ENCODE measurements around the gene PITPNM3. TPM values are rescaled to one million over a fixed set of nuclear protein-coding genes. Genes with fewer than 3 reads are reported as not detected.
A peak's percentile ranks its signal among the peaks of the same experiment; 100 is the strongest.
"Not testable (repeated sequence)": the region's sequence is repeated elsewhere in the genome, so short reads cannot be mapped to it uniquely, and the experiment has no call there.

PITPNM3 gene
- polyA plus RNA-seq, 2 donors: 9.5 to 14.4 TPM

GRCh38 chr17:6593371-6593770, 37.0 kb upstream of the PITPNM3 start:
- not testable (repeated sequence) for H3K9me3 ChIP-seq (ENCODE audit: control insufficient read depth in 2 of 2, insufficient read depth in 1 of 2, low read depth in 1 of 2, low read length in 1 of 2); H3K27ac ChIP-seq (ENCODE audit: low read depth in 2 of 2, low read length in 1 of 2); H3K4me3 ChIP-seq (ENCODE audit: low read depth in 1 of 2, low read length in 2 of 2); H3K4me1 ChIP-seq (ENCODE audit: control insufficient read depth in 2 of 2, insufficient read depth in 2 of 2, low read length in 1 of 2); H3K27me3 ChIP-seq (ENCODE audit: control insufficient read depth in 1 of 2, insufficient read depth in 2 of 2, low read length in 2 of 2)
- peaks cover 15 to 17% of the 10 kb centered on the region in 2 donors for H3K36me3 ChIP-seq (ENCODE audit: control insufficient read depth in 2 of 2, insufficient read depth in 2 of 2, low read length in 1 of 2)
- 97% methylated on average over 14 of the region's 14 CpGs for WGBS, 2 donors

DNA sequence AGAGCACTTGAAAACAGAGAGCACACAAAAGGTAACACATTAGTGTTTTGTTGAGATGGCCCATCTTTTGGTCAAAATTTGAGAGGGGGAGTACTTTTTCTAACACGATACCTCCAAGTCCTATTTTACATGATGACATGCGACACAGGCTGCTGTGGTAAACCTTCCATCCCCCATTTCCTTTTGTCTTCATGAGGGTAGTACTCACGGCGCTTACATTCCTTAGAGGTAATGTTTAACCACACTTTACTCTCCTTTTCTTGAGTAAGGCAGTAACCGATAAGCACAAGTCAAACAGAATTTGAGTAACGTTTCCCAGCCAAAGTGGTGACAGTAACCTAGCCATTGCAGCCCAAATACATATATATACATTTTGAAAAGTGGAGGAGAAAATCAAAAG, 35.8 kb upstream of the PITPNM3 start:
- Histone ChIP-seq H3K27ac (ENCODE audit: low read depth in 2 of 2, low read length in 1 of 2) (no peak overlapping the region), H3K36me3 (ENCODE audit: control insufficient read depth in 2 of 2, insufficient read depth in 2 of 2, low read length in 1 of 2) (peaks cover 17% of the 10 kb centered on the region in 2 donors), H3K4me3 (ENCODE audit: low read depth in 1 of 2, low read length in 2 of 2) (no peak overlapping the region), H3K27me3 (ENCODE audit: control insufficient read depth in 1 of 2, insufficient read depth in 2 of 2, low read length in 2 of 2) (no peaks in the 10 kb centered on the region), H3K9me3 (ENCODE audit: control insufficient read depth in 2 of 2, insufficient read depth in 1 of 2, low read depth in 1 of 2, low read length in 1 of 2) (no peaks in the 10 kb centered on the region), H3K4me1 (ENCODE audit: control insufficient read depth in 2 of 2, insufficient read depth in 2 of 2, low read length in 1 of 2) (no peaks in the 10 kb centered on the region)
- 72 to 89% methylated on average over 6 of the region's 6 CpGs for WGBS, 2 donors

DNA sequence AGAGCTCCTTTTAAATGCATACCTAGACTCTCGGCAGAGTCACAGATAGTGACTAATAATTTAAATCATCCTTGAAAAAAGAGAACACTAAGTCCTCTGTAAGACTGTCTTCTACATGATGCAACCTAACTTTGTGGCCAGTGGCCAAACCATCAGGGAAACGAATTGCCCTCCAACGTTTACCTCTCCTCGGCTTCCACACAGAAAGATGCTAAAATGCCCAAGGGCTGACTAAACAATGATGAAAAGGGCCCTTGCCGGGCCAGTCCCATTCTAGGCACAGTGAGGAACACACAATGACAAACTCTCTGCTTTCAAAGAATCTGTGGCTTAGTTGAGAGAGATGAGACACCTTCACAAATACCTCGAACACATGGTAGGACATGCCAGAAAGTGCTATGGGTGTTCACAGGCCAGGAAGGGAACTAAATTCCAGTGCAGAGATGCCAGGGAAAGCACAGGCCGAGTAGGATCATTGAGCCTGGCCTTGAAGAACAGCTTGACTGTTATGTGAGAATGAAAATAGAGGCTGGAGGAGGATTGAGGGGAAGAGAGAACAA, 35.3 kb upstream of the PITPNM3 start:
- 52 to 62% methylated on average over 7 of the region's 7 CpGs for WGBS, 2 donors

GRCh38 chr17:6589266-6589946, 33.1 kb upstream of the PITPNM3 start:
- Histone ChIP-seq H3K36me3 (ENCODE audit: control insufficient read depth in 2 of 2, insufficient read depth in 2 of 2, low read length in 1 of 2) (peaks cover 9 to 15% of the 10 kb centered on the region in 2 donors), H3K27ac (ENCODE audit: low read depth in 2 of 2, low read length in 1 of 2) (no peak overlapping the region), H3K4me1 (ENCODE audit: control insufficient read depth in 2 of 2, insufficient read depth in 2 of 2, low read length in 1 of 2) (no peaks in the 10 kb centered on the region), H3K27me3 (ENCODE audit: control insufficient read depth in 1 of 2, insufficient read depth in 2 of 2, low read length in 2 of 2) (no peaks in the 10 kb centered on the region), H3K4me3 (ENCODE audit: low read depth in 1 of 2, low read length in 2 of 2) (no peak overlapping the region), H3K9me3 (ENCODE audit: control insufficient read depth in 2 of 2, insufficient read depth in 1 of 2, low read depth in 1 of 2, low read length in 1 of 2) (peaks cover 0 to 3% of the 10 kb centered on the region in 2 donors)
- WGBS, 2 donors: 94 to 96% methylated on average over 15 of the region's 15 CpGs

More for the DNA sequence above, 35.3 kb upstream of the PITPNM3 start:
- peaks cover 17% of the 10 kb centered on the region in 2 donors for H3K36me3 ChIP-seq (ENCODE audit: control insufficient read depth in 2 of 2, insufficient read depth in 2 of 2, low read length in 1 of 2)
- H3K27ac ChIP-seq (ENCODE audit: low read depth in 2 of 2, low read length in 1 of 2): peak overlapping the region in 1 of 2 donors; percentile 6
- no peaks in the 10 kb centered on the region for H3K9me3 ChIP-seq (ENCODE audit: control insufficient read depth in 2 of 2, insufficient read depth in 1 of 2, low read depth in 1 of 2, low read length in 1 of 2)
- no peaks in the 10 kb centered on the region for H3K4me1 ChIP-seq (ENCODE audit: control insufficient read depth in 2 of 2, insufficient read depth in 2 of 2, low read length in 1 of 2)
- H3K4me3 ChIP-seq (ENCODE audit: low read depth in 1 of 2, low read length in 2 of 2): no peak overlapping the region
- H3K27me3 ChIP-seq (ENCODE audit: control insufficient read depth in 1 of 2, insufficient read depth in 2 of 2, low read length in 2 of 2): no peaks in the 10 kb centered on the region

GRCh38 chr17:6588165-6588564, 31.8 kb upstream of the PITPNM3 start:
- no peak overlapping the region for H3K4me3 ChIP-seq (ENCODE audit: low read depth in 1 of 2, low read length in 2 of 2)
- no peaks in the 10 kb centered on the region for H3K27me3 ChIP-seq (ENCODE audit: control insufficient read depth in 1 of 2, insufficient read depth in 2 of 2, low read length in 2 of 2)
- H3K9me3 ChIP-seq (ENCODE audit: control insufficient read depth in 2 of 2, insufficient read depth in 1 of 2, low read depth in 1 of 2, low read length in 1 of 2): peaks cover 0 to 3% of the 10 kb centered on the region in 2 donors
- 94 to 95% methylated on average over 5 of the region's 5 CpGs for WGBS, 2 donors
- H3K27ac ChIP-seq (ENCODE audit: low read depth in 2 of 2, low read length in 1 of 2): no peak overlapping the region
- peaks cover 9 to 15% of the 10 kb centered on the region in 2 donors for H3K36me3 ChIP-seq (ENCODE audit: control insufficient read depth in 2 of 2, insufficient read depth in 2 of 2, low read length in 1 of 2)
- no peaks in the 10 kb centered on the region for H3K4me1 ChIP-seq (ENCODE audit: control insufficient read depth in 2 of 2, insufficient read depth in 2 of 2, low read length in 1 of 2)

GRCh38 chr17:6587310-6587709, 31.0 kb upstream of the PITPNM3 start:
- WGBS, 2 donors: 82 to 86% methylated on average over 4 of the region's 4 CpGs
- no peaks in the 10 kb centered on the region for H3K27me3 ChIP-seq (ENCODE audit: control insufficient read depth in 1 of 2, insufficient read depth in 2 of 2, low read length in 2 of 2)
- peaks cover 9 to 15% of the 10 kb centered on the region in 2 donors for H3K36me3 ChIP-seq (ENCODE audit: control insufficient read depth in 2 of 2, insufficient read depth in 2 of 2, low read length in 1 of 2)
- no peak overlapping the region for H3K4me3 ChIP-seq (ENCODE audit: low read depth in 1 of 2, low read length in 2 of 2)
- H3K27ac ChIP-seq (ENCODE audit: low read depth in 2 of 2, low read length in 1 of 2): no peak overlapping the region
- no peaks in the 10 kb centered on the region for H3K4me1 ChIP-seq (ENCODE audit: control insufficient read depth in 2 of 2, insufficient read depth in 2 of 2, low read length in 1 of 2)
- peaks cover 0 to 3% of the 10 kb centered on the region in 2 donors for H3K9me3 ChIP-seq (ENCODE audit: control insufficient read depth in 2 of 2, insufficient read depth in 1 of 2, low read depth in 1 of 2, low read length in 1 of 2)

- Histone ChIP-seq H3K4me1 (ENCODE audit: control insufficient read depth in 2 of 2, insufficient read depth in 2 of 2, low read length in 1 of 2) (no peaks in the 10 kb centered on the region), H3K9me3 (ENCODE audit: control insufficient read depth in 2 of 2, insufficient read depth in 1 of 2, low read depth in 1 of 2, low read length in 1 of 2) (peaks cover 0 to 3% of the 10 kb centered on the region in 2 donors), H3K4me3 (ENCODE audit: low read depth in 1 of 2, low read length in 2 of 2) (no peak overlapping the region), H3K36me3 (ENCODE audit: control insufficient read depth in 2 of 2, insufficient read depth in 2 of 2, low read length in 1 of 2) (peaks cover 11 to 16% of the 10 kb centered on the region in 2 donors), H3K27ac (ENCODE audit: low read depth in 2 of 2, low read length in 1 of 2) (no peak overlapping the region), H3K27me3 (ENCODE audit: control insufficient read depth in 1 of 2, insufficient read depth in 2 of 2, low read length in 2 of 2) (no peaks in the 10 kb centered on the region)
- WGBS, 2 donors: 98 to 99% methylated on average over 4 of the region's 4 CpGs
These were observed 27.1 kb upstream of the PITPNM3 start for GRCh38 chr17:6583411-6583810.

DNA sequence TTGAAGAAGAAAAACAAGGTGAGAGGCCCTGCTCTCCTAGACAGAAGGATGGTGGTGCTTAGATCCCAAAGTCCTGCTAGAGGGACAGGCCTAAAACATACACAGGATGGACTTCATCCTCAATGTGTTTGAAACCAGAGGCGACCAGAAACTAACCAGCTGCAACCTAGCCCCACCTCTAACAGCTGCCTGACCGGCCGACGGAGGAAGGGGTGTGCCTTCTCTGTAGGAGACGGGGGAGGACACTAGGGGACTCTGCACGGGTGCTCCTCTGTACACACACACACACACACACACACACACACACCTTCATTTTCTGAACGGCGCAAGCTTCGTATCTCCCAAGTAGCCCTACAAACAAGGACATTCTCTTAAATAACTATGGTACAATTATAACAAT, 24.3 kb upstream of the PITPNM3 start:
- no peak overlapping the region for H3K4me3 ChIP-seq (ENCODE audit: low read depth in 1 of 2, low read length in 2 of 2)
- H3K4me1 ChIP-seq (ENCODE audit: control insufficient read depth in 2 of 2, insufficient read depth in 2 of 2, low read length in 1 of 2): peaks cover 1 to 2% of the 10 kb centered on the region in 2 donors
- no peaks in the 10 kb centered on the region for H3K27me3 ChIP-seq (ENCODE audit: control insufficient read depth in 1 of 2, insufficient read depth in 2 of 2, low read length in 2 of 2)
- WGBS, 2 donors: 89 to 90% methylated on average over 9 of the region's 9 CpGs
- H3K27ac ChIP-seq (ENCODE audit: low read depth in 2 of 2, low read length in 1 of 2): no peak overlapping the region
- peaks cover 8% of the 10 kb centered on the region in 2 donors for H3K36me3 ChIP-seq (ENCODE audit: control insufficient read depth in 2 of 2, insufficient read depth in 2 of 2, low read length in 1 of 2)
- H3K9me3 ChIP-seq (ENCODE audit: control insufficient read depth in 2 of 2, insufficient read depth in 1 of 2, low read depth in 1 of 2, low read length in 1 of 2): no peaks in the 10 kb centered on the region

DNA sequence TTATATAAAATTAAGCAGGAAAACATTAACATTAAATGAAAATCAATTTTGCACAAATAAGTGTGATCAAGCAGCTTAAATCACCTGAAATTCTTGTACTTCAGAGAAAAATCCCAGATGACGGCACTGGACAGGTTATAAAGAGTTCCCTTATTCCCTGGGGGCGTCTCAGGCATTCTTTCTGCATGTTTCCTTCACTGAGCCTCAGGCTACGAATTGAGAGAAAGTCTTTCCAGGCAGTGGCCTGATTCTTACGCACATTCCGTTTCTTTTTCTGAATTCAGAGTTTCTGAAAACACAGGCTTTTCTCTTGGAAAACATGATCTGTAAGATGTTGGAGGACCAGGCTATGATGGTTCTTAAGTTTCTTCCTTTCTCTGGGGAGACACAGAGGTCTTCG, 22.1 kb upstream of the PITPNM3 start:
- peaks cover 8% of the 10 kb centered on the region in 2 donors for H3K36me3 ChIP-seq (ENCODE audit: control insufficient read depth in 2 of 2, insufficient read depth in 2 of 2, low read length in 1 of 2)
- H3K4me3 ChIP-seq (ENCODE audit: low read depth in 1 of 2, low read length in 2 of 2): no peak overlapping the region
- H3K4me1 ChIP-seq (ENCODE audit: control insufficient read depth in 2 of 2, insufficient read depth in 2 of 2, low read length in 1 of 2): peaks cover 6 to 11% of the 10 kb centered on the region in 2 donors
- H3K9me3 ChIP-seq (ENCODE audit: control insufficient read depth in 2 of 2, insufficient read depth in 1 of 2, low read depth in 1 of 2, low read length in 1 of 2): no peaks in the 10 kb centered on the region
- no peaks in the 10 kb centered on the region for H3K27me3 ChIP-seq (ENCODE audit: control insufficient read depth in 1 of 2, insufficient read depth in 2 of 2, low read length in 2 of 2)
- 68 to 79% methylated on average over 6 of the region's 6 CpGs for WGBS, 2 donors
- H3K27ac ChIP-seq (ENCODE audit: low read depth in 2 of 2, low read length in 1 of 2): no peak overlapping the region
